SKM-1 (cell line): ENCODE data around the gene SP110.

Experiments
- DNase-seq: peaks from one replicate; lab custom pipeline; 2025; ENCODE audit not compliant: unreplicated experiment; lab: John Stamatoyannopoulos, UW

Gene SP110

GRCh38 chr2:230172852-230173251 is 46.9 kb downstream of the SP110 start:
- DNase-seq: no peak

- DNase-seq: no peak
Observed at GRCh38 chr2:230172156-230172555, 47.6 kb downstream of the SP110 start.

- peak; percentile 12 for DNase-seq
Observed at GRCh38 chr2:230170532-230170931, 49.3 kb downstream of the SP110 start.

- no peak for DNase-seq
Observed at GRCh38 chr2:230166557-230167170, 53.1 kb downstream of the SP110 start.

- DNase-seq: no peak
Observed at GRCh38 chr2:230164139-230164538, 55.6 kb downstream of the SP110 start.

- no peak for DNase-seq
Observed at GRCh38 chr2:230162981-230163380, 56.8 kb downstream of the SP110 start.

- no peak for DNase-seq
Observed at GRCh38 chr2:230161184-230161583, 58.6 kb downstream of the SP110 start.

- peak; percentile 41 for DNase-seq
Observed at GRCh38 chr2:230160112-230160660, 59.6 kb downstream of the SP110 start.

GRCh38 chr2:230158468-230158867 is 61.3 kb downstream of the SP110 start:
- DNase-seq: no peak

- DNase-seq: no peak
Observed at GRCh38 chr2:230156782-230157699, 62.7 kb downstream of the SP110 start.

- no peak for DNase-seq
Observed at GRCh38 chr2:230155359-230155758, 64.4 kb downstream of the SP110 start.

GRCh38 chr2:230153390-230153976 is 66.3 kb downstream of the SP110 start:
- DNase-seq: no peak

- no peak for DNase-seq
Observed at GRCh38 chr2:230152334-230152733, 67.5 kb downstream of the SP110 start.

GRCh38 chr2:230144355-230144754 is 75.4 kb downstream of the SP110 start:
- DNase-seq: peak; percentile 42

GRCh38 chr2:230140667-230141066 is 79.1 kb downstream of the SP110 start:
- DNase-seq: no peak

GRCh38 chr2:230137902-230138539 is 81.8 kb downstream of the SP110 start:
- no peak for DNase-seq

GRCh38 chr2:230135130-230135525 is 84.7 kb downstream of the SP110 start:
- no peak for DNase-seq

- DNase-seq: no peak
Observed at GRCh38 chr2:230134496-230135129, 85.2 kb downstream of the SP110 start.

- no peak for DNase-seq
Observed at GRCh38 chr2:230131366-230131765, 88.4 kb downstream of the SP110 start.

GRCh38 chr2:230130668-230131364 is 89.0 kb downstream of the SP110 start:
- DNase-seq: no peak
